Measurements from ENCODE around the gene MBD3L2B.
"Not testable (repeated sequence)": the region's sequence is repeated elsewhere in the genome, so short reads cannot be mapped to it uniquely, and the experiment has no call there.

Gene MBD3L2B

DNA sequence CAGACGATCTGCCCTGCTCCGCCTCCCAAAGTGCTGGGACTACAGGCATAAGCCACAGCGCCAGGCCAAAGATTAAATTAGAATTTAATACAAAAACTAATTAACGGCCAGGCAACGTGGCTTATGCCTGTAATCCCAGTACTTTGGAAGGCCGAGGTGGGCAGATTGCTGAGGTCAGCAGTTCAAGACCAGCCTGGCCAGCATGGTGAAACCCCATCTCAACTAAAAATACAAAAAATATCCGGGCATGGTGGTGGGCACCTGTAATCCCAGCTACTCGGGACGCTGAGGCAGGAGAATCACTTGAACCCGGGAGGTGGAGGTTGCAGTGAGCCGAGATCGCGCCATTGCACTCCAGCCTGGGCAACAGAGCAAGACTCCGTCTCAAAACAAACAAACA lies 34.4 kb upstream of the MBD3L2B start:
- not testable (repeated sequence) for H3K4me3 ChIP-seq; DNase-seq (ENCODE audit: low spot score); H3K27ac ChIP-seq

DNA sequence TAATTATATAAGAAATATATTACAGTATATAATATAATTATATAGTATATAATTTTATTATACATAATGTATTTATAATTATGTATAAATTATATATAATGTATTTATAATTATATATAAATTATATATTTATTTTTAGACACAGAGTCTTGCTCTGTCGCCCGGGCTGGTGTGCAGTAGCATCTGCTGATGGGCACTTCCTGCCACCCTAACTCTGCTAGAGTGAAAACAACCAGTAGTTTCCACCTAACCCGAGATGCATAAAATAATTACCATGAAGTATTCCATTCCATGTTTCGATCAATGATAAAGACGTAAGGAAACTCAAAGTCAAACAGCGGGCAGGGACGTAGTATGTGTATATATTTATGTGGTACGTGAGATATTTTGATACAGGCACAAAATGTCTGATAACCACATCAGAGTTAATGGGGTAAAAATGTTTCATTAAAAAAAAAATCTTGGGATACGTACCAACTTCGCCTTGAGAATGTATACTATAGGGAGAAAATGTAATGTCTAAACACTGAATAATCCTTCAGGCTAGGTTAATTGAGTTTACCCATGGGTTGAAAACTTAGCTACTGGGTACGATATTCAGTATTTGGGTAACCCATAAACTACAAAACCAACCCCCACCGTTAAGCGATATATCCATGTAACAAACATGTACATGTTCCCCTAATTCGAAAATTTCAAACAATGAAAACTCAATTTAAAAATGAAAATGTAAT lies 33.6 kb upstream of the MBD3L2B start:
- H3K4me3 ChIP-seq; DNase-seq (ENCODE audit: low spot score); H3K27ac ChIP-seq: not testable (repeated sequence)

DNA sequence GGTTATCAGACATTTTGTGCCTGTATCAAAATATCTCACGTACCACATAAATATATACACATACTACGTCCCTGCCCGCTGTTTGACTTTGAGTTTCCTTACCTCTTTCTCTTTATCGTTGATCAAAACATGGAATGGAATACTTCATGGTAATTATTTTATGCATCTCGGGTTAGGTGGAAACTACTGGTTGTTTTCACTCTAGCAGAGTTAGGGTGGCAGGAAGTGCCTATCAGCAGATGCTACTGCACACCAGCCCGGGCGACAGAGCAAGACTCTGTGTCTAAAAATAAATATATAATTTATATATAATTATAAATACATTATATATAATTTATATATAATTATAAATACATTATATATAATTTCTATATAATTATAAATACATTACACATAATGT lies 31.7 kb upstream of the MBD3L2B start:
- H3K4me3 ChIP-seq; DNase-seq (ENCODE audit: low spot score); H3K27ac ChIP-seq: not testable (repeated sequence)

DNA sequence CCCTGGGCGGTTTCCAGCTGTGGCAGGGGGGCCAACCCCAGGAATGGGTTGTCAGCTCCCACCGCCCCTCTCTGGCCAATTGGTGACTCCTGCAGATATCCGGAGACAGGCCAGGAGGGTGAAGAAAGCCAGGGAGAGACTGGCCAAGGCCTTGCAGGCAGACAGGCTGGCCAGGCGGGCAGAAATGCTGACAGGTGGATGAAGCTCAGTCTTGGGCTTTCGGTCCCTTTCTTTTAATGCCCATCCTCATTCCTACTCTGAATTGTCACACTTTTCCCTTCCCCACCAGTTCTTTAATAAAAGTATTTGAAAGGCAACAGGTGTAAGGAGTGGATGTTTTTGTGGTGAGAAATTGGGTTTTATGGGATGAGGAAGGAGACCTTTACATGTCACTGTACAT lies 30.2 kb upstream of the MBD3L2B start:
- DNase-seq (ENCODE audit: low spot score); H3K4me3 ChIP-seq; H3K27ac ChIP-seq: not testable (repeated sequence)

DNA sequence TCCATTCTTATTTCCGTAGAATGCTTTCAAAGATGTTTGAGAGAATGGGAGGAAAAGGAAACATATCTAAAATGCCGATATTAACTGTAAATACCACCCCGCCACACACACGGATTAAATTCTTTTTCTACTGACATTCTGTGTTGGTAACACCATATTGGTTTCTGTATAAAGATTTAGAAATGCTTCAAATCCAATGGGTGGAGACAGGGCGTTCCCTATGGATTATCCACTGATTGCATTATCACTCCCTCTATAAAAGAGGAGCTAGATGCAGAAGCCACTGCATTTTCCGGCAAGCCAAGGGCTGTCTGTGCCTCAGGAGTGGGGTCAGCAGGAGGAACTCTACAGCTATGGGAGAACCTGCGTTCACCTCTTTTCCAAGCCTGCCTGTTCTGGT lies 27.8 kb upstream of the MBD3L2B start, which contains the start of gene MBD3L2:
Gene MBD3L2, plus strand, starts transcription at position 301 of the 400 bp plus-strand sequence. Its CDS starts 53 bp downstream, at position 354.
- H3K27ac ChIP-seq; H3K4me3 ChIP-seq; DNase-seq (ENCODE audit: low spot score): not testable (repeated sequence)

DNA sequence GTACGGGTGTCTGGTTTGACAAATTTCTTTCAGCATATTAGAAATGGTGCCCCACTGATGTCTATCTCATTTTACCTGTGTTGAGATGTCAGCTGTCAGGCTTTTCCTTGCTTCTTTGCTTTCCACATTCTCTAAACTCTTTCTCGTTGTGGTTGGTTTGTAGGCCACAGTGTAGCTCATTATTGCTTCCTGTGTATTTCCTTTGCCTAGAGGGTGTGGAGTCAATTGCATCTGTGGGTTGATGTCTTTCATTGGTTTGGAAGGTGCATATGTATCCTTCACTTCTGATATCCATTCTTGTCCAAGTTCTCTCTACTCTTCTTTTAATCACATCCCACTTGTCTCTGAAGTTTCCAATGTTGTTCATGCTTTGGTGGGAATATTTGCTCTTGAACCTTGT lies 20.3 kb upstream of the MBD3L2B start:
- H3K27ac ChIP-seq, result not testable (repeated sequence)

DNA sequence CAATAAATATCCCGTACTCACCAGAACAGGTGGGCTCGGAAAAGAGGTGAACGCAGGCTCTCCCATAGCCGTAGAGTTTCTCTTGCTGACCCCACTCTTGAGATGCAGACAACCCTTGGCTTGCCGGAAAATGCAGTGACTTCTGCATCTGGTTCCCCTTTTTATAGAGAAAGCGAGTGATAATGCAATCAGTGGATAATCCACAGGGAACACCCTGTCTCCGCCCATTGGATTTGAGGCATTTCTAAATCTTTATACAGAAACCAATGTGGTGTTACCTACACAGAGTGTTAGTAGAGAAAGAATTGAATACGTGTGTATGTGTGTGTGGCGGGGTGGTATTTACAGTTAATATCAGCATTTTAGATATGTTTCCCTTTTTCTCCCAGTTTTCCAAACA lies 18.8 kb upstream of the MBD3L2B start, which contains the start of gene MBD3L4:
Gene MBD3L4, minus strand, starts transcription at position 101 of the 400 bp plus-strand sequence. Its CDS starts 35 bp downstream, at position 66.
- H3K27ac ChIP-seq; DNase-seq (ENCODE audit: low spot score); H3K4me3 ChIP-seq: not testable (repeated sequence)

More for the DNA sequence above, 20.3 kb upstream of the MBD3L2B start:
- H3K4me3 ChIP-seq; DNase-seq (ENCODE audit: low spot score): not testable (repeated sequence)

DNA sequence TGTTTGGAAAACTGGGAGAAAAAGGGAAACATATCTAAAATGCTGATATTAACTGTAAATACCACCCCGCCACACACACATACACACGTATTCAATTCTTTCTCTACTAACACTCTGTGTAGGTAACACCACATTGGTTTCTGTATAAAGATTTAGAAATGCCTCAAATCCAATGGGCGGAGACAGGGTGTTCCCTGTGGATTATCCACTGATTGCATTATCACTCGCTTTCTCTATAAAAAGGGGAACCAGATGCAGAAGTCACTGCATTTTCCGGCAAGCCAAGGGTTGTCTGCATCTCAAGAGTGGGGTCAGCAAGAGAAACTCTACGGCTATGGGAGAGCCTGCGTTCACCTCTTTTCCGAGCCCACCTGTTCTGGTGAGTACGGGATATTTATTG lies 9.0 kb upstream of the MBD3L2B start, which contains the start of gene MBD3L5:
Gene MBD3L5, plus strand, starts transcription at position 301 of the 400 bp plus-strand sequence. Its CDS starts 34 bp downstream, at position 335.
- not testable (repeated sequence) for H3K4me3 ChIP-seq; DNase-seq (ENCODE audit: low spot score); H3K27ac ChIP-seq

DNA sequence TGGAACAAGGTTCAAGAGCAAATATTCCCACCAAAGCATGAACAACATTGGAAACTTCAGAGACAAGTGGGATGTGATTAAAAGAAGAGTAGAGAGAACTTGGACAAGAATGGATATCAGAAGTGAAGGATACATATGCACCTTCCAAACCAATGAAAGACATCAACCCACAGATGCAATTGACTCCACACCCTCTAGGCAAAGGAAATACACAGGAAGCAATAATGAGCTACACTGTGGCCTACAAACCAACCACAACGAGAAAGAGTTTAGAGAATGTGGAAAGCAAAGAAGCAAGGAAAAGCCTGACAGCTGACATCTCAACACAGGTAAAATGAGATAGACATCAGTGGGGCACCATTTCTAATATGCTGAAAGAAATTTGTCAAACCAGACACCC lies 7.6 kb upstream of the MBD3L2B start:
- H3K4me3 ChIP-seq, H3K27ac ChIP-seq: not testable (repeated sequence)

DNA sequence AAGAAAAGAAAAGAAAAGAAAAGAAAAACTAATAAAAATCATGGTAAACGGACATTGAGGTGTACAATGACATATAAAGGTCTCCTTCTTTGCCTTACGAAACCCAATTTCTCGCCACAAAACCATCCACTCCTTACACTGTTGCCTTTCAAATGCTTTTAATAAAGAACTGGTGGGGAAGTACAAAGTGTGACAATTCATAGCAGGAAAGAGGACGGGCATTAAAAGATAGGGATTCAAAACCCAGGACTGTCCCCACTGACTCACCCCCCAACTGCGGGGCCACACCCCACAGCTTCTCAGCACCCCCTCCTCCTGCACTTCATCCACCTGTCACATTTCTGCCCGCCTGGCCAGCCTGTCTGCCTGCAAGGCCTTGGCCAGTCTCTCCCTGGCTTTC lies 2.4 kb downstream of the MBD3L2B start:
- Histone ChIP-seq H3K27ac (no peak overlapping the region), H3K4me3 (no peak overlapping the region)
- TF ChIP-seq, protein P1, sequence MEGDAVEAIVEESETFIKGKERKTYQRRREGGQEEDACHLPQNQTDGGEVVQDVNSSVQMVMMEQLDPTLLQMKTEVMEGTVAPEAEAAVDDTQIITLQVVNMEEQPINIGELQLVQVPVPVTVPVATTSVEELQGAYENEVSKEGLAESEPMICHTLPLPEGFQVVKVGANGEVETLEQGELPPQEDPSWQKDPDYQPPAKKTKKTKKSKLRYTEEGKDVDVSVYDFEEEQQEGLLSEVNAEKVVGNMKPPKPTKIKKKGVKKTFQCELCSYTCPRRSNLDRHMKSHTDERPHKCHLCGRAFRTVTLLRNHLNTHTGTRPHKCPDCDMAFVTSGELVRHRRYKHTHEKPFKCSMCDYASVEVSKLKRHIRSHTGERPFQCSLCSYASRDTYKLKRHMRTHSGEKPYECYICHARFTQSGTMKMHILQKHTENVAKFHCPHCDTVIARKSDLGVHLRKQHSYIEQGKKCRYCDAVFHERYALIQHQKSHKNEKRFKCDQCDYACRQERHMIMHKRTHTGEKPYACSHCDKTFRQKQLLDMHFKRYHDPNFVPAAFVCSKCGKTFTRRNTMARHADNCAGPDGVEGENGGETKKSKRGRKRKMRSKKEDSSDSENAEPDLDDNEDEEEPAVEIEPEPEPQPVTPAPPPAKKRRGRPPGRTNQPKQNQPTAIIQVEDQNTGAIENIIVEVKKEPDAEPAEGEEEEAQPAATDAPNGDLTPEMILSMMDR (IDR thresholded peaks at IDR 0.05), result no peak
- DNase-seq (ENCODE audit: low spot score), result no peak

More for the DNA sequence above, 7.6 kb upstream of the MBD3L2B start:
- DNase-seq (ENCODE audit: low spot score), result not testable (repeated sequence)

DNA sequence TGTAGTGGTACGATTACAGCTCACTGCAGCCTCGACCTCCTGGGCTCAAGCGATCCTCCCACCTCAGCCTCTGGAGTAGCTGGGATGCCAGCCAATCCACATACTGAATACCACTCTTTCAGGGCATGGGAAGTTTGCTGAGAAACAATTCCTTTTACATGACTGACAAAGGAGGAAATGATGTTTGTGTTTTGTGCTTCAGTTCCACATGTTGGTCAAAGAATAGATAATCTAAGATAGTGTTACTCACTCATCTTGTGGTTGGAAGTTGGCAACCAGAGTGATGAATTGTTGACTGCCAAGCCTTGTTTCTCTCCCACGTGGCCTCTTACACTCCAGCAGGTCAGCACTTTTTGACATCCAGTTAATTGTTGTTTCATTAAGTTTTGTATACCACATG lies 7.6 kb downstream of the MBD3L2B start:
- TF ChIP-seq, protein P1 (IDR thresholded peaks at IDR 0.05), result no peak
- DNase-seq (ENCODE audit: low spot score), result no peak
- Histone ChIP-seq H3K27ac (no peak overlapping the region), H3K4me3 (no peak overlapping the region)

Data from coronary artery (tissue), 2 donors.